NCI-H187 treated with DMSO at 0.1 percent for 48 hours (cell line): ENCODE measurements around the gene KCND2.

Experiments used
- DNase-seq: peaks from one replicate; lab custom pipeline; 2025; lab: John Stamatoyannopoulos, UW

Gene KCND2

GRCh38 chr7:120703585-120704240 is 430.7 kb downstream of the KCND2 start:
- no peak for DNase-seq

GRCh38 chr7:120709252-120709971 is 436.4 kb downstream of the KCND2 start:
- DNase-seq: no peak

GRCh38 chr7:120709972-120710320 is 437.0 kb downstream of the KCND2 start:
- no peak for DNase-seq

- no peak for DNase-seq
Measured at GRCh38 chr7:120714945-120715344, 442.0 kb downstream of the KCND2 start.

GRCh38 chr7:120716307-120716706 is 443.3 kb downstream of the KCND2 start:
- no peak for DNase-seq

- no peak for DNase-seq
Measured at GRCh38 chr7:120717166-120717565, 444.2 kb downstream of the KCND2 start.

- DNase-seq: no peak
Measured at GRCh38 chr7:120718361-120718760, 445.4 kb downstream of the KCND2 start.

GRCh38 chr7:120720317-120720716 is 447.3 kb downstream of the KCND2 start:
- DNase-seq: no peak

- no peak for DNase-seq
Measured at GRCh38 chr7:120723465-120724385, 450.8 kb downstream of the KCND2 start.

- no peak for DNase-seq
Measured at GRCh38 chr7:120724448-120724847, 451.5 kb downstream of the KCND2 start.

- no peak for DNase-seq
Measured at GRCh38 chr7:120724955-120725354, 452.0 kb downstream of the KCND2 start.

- no peak for DNase-seq
Measured at GRCh38 chr7:120725376-120726039, 452.5 kb downstream of the KCND2 start.

- DNase-seq: no peak
Measured at GRCh38 chr7:120729245-120729644, 456.3 kb downstream of the KCND2 start.

- DNase-seq: no peak
Measured at GRCh38 chr7:120731271-120731670, 458.3 kb downstream of the KCND2 start.

GRCh38 chr7:120732256-120732655 is 459.3 kb downstream of the KCND2 start:
- no peak for DNase-seq

- DNase-seq: no peak
Measured at GRCh38 chr7:120733143-120733542, 460.2 kb downstream of the KCND2 start.

- no peak for DNase-seq
Measured at GRCh38 chr7:120733835-120734234, 460.9 kb downstream of the KCND2 start.

- DNase-seq: no peak
Measured at GRCh38 chr7:120735791-120736190, 462.8 kb downstream of the KCND2 start.

- DNase-seq: no peak
Measured at GRCh38 chr7:120738816-120739215, 465.8 kb downstream of the KCND2 start.

- no peak for DNase-seq
Measured at GRCh38 chr7:120740348-120740747, 467.4 kb downstream of the KCND2 start.

GRCh38 chr7:120741371-120742042 is 468.5 kb downstream of the KCND2 start:
- no peak for DNase-seq

- peak; percentile 63 for DNase-seq
Measured at GRCh38 chr7:120742372-120742771, 469.4 kb downstream of the KCND2 start.
